ENCODE data around the gene RAB10. TPM values are rescaled to one million over a fixed set of nuclear protein-coding genes. Genes with fewer than 3 reads are reported as not detected.
A peak's percentile ranks its signal among the peaks of the same experiment; 100 is the strongest.
"Not testable (repeated sequence)": the region's sequence is repeated elsewhere in the genome, so short reads cannot be mapped to it uniquely, and the experiment has no call there.

RAB10 gene
- total RNA-seq, 1 experiment from 2014 or later: 115 TPM

- DNase-seq (ENCODE audit: low read depth): not testable (repeated sequence)
Observed at GRCh38 chr2:26088931-26089330, 55.0 kb downstream of the RAB10 start.

GRCh38 chr2:26089337-26089736, 55.5 kb downstream of the RAB10 start:
- DNase-seq (ENCODE audit: low read depth): no peak

GRCh38 chr2:26095758-26096157, 61.9 kb downstream of the RAB10 start:
- DNase-seq (ENCODE audit: low read depth): no peak

- no peak for DNase-seq (ENCODE audit: low read depth)
Observed at GRCh38 chr2:26099933-26100332, 66.0 kb downstream of the RAB10 start.

- no peak for DNase-seq (ENCODE audit: low read depth)
Observed at GRCh38 chr2:26100384-26100783, 66.5 kb downstream of the RAB10 start.

- DNase-seq (ENCODE audit: low read depth): no peak
Observed at GRCh38 chr2:26103752-26104151, 69.9 kb downstream of the RAB10 start.

- DNase-seq (ENCODE audit: low read depth): not testable (repeated sequence)
Observed at GRCh38 chr2:26108701-26109100, 74.8 kb downstream of the RAB10 start.

GRCh38 chr2:26112201-26112600, 78.3 kb downstream of the RAB10 start:
- DNase-seq (ENCODE audit: low read depth): no peak

- no peak for DNase-seq (ENCODE audit: low read depth)
Observed at GRCh38 chr2:26114151-26114550, 80.3 kb downstream of the RAB10 start.

- no peak for DNase-seq (ENCODE audit: low read depth)
Observed at GRCh38 chr2:26118682-26119081, 84.8 kb downstream of the RAB10 start.

GRCh38 chr2:26119521-26119920, 85.6 kb downstream of the RAB10 start:
- DNase-seq (ENCODE audit: low read depth): no peak

- DNase-seq (ENCODE audit: low read depth): no peak
Observed at GRCh38 chr2:26122630-26123029, 88.7 kb downstream of the RAB10 start.

GRCh38 chr2:26123426-26123825, 89.5 kb downstream of the RAB10 start:
- no peak for DNase-seq (ENCODE audit: low read depth)

GRCh38 chr2:26126074-26126473, 92.2 kb downstream of the RAB10 start:
- no peak for DNase-seq (ENCODE audit: low read depth)

- no peak for DNase-seq (ENCODE audit: low read depth)
Observed at GRCh38 chr2:26128176-26128575, 94.3 kb downstream of the RAB10 start.

GRCh38 chr2:26130763-26131162, 96.9 kb downstream of the RAB10 start:
- DNase-seq (ENCODE audit: low read depth): no peak

GRCh38 chr2:26136451-26136850, 102.6 kb downstream of the RAB10 start:
- DNase-seq (ENCODE audit: low read depth): no peak

GRCh38 chr2:26139269-26140183, 105.6 kb downstream of the RAB10 start:
- no peak for DNase-seq (ENCODE audit: low read depth)

GRCh38 chr2:26141145-26141769, 107.4 kb downstream of the RAB10 start:
- no peak for DNase-seq (ENCODE audit: low read depth)

- DNase-seq (ENCODE audit: low read depth): no peak
Observed at GRCh38 chr2:26144031-26144430, 110.1 kb downstream of the RAB10 start.

GRCh38 chr2:26144953-26145680, 111.2 kb downstream of the RAB10 start:
- peak; percentile 51 for DNase-seq (ENCODE audit: low read depth)

- no peak for DNase-seq (ENCODE audit: low read depth)
Observed at GRCh38 chr2:26148501-26148900, 114.6 kb downstream of the RAB10 start.

Measured in M059J (cell line).